Activated CD8-positive, alpha-beta memory T cell treated with anti-CD3 and anti-CD28 coated beads for 24 hours (primary cell): ENCODE data around the gene TBC1D13.
A peak's percentile ranks its signal among the peaks of the same experiment; 100 is the strongest.
"Not testable (repeated sequence)": the region's sequence is repeated elsewhere in the genome, so short reads cannot be mapped to it uniquely, and the experiment has no call there.

Source experiments
- DNase-seq: peaks from one replicate; pipeline ENCODE4 v3.0.0-alpha.2; 2020

The TBC1D13 gene

GRCh38 chr9:128785427-128785826 is 1.6 kb upstream of the TBC1D13 start:
- DNase-seq = no peak

- no peak for DNase-seq
Measured at GRCh38 chr9:128787659-128788058, 606 bp downstream of the TBC1D13 start.

- DNase-seq = no peak
Measured at GRCh38 chr9:128788445-128788844, 1.4 kb downstream of the TBC1D13 start.

- DNase-seq = no peak
Measured at GRCh38 chr9:128790536-128790935, 3.5 kb downstream of the TBC1D13 start.

- DNase-seq = no peak
Measured at GRCh38 chr9:128792134-128792533, 5.1 kb downstream of the TBC1D13 start.

- no peak for DNase-seq
Measured at GRCh38 chr9:128792978-128793686, 6.1 kb downstream of the TBC1D13 start.

GRCh38 chr9:128794961-128795360 is 7.9 kb downstream of the TBC1D13 start:
- not testable (repeated sequence) for DNase-seq

- DNase-seq = no peak
Measured at GRCh38 chr9:128798896-128799295, 11.8 kb downstream of the TBC1D13 start.

- no peak for DNase-seq
Measured at GRCh38 chr9:128800061-128800460, 13.0 kb downstream of the TBC1D13 start.

GRCh38 chr9:128802482-128802881 is 15.4 kb downstream of the TBC1D13 start:
- DNase-seq = no peak

- DNase-seq = no peak
Measured at GRCh38 chr9:128805661-128806060, 18.6 kb downstream of the TBC1D13 start.

GRCh38 chr9:128807827-128808226 is 20.8 kb downstream of the TBC1D13 start:
- DNase-seq = no peak

- no peak for DNase-seq
Measured at GRCh38 chr9:128808543-128808942, 21.5 kb downstream of the TBC1D13 start.

- DNase-seq = no peak
Measured at GRCh38 chr9:128809036-128809599, 22.1 kb downstream of the TBC1D13 start.

GRCh38 chr9:128809831-128810230 is 22.8 kb downstream of the TBC1D13 start:
- no peak for DNase-seq

GRCh38 chr9:128810873-128811272 is 23.8 kb downstream of the TBC1D13 start:
- no peak for DNase-seq

- DNase-seq = peak; percentile 99
Measured at GRCh38 chr9:128818099-128818838, 31.2 kb downstream of the TBC1D13 start, which contains the start of gene ENDOG. Gene ENDOG, plus strand, starts transcription at chr9:128818500. Its CDS starts 185 bp downstream, at chr9:128818685.

- DNase-seq = no peak
Measured at GRCh38 chr9:128818839-128819715, 32.0 kb downstream of the TBC1D13 start.

GRCh38 chr9:128819716-128820664 is 32.9 kb downstream of the TBC1D13 start:
- DNase-seq = no peak

- no peak for DNase-seq
Measured at GRCh38 chr9:128820665-128821583, 33.9 kb downstream of the TBC1D13 start.
